HG03378 (cell line): ENCODE results near the gene SMURF2.
"Not testable (repeated sequence)": the region's sequence is repeated elsewhere in the genome, so short reads cannot be mapped to it uniquely, and the experiment has no call there.

Experiments used
- ATAC-seq: cut with Tn5 transposase; IDR thresholded peaks from one replicate; pipeline ENCODE4 v1.9.1; 2021; ENCODE audit warnings: mild to moderate bottlenecking, moderate library complexity; ENCODE audit not compliant: unreplicated experiment

SMURF2 gene

GRCh38 chr17:64661976-64662773 is at the start of gene SMURF2:
SMURF2 (minus strand) TSS chr17:64662307; CDS start chr17:64661880, 427 bp downstream.
- ATAC-seq = peak; percentile 54

GRCh38 chr17:64709481-64709880 is 47.4 kb upstream of the SMURF2 start:
- ATAC-seq = no peak

- ATAC-seq = no peak
Observed at GRCh38 chr17:64707050-64707591, 45.0 kb upstream of the SMURF2 start.

GRCh38 chr17:64706224-64707049 is 44.3 kb upstream of the SMURF2 start:
- no peak for ATAC-seq

GRCh38 chr17:64702815-64703214 is 40.7 kb upstream of the SMURF2 start:
- no peak for ATAC-seq

GRCh38 chr17:64698725-64699124 is 36.6 kb upstream of the SMURF2 start:
- no peak for ATAC-seq

GRCh38 chr17:64694207-64694606 is 32.1 kb upstream of the SMURF2 start:
- ATAC-seq = no peak

GRCh38 chr17:64692187-64692586 is 30.1 kb upstream of the SMURF2 start:
- ATAC-seq = no peak

GRCh38 chr17:64689106-64689505 is 27.0 kb upstream of the SMURF2 start:
- no peak for ATAC-seq

GRCh38 chr17:64688481-64688880 is 26.4 kb upstream of the SMURF2 start:
- ATAC-seq = no peak

GRCh38 chr17:64687961-64688360 is 25.9 kb upstream of the SMURF2 start:
- no peak for ATAC-seq

- ATAC-seq = no peak
Observed at GRCh38 chr17:64687376-64687775, 25.3 kb upstream of the SMURF2 start.

GRCh38 chr17:64686705-64687104 is 24.6 kb upstream of the SMURF2 start:
- no peak for ATAC-seq

GRCh38 chr17:64685705-64686104 is 23.6 kb upstream of the SMURF2 start:
- ATAC-seq = no peak

- no peak for ATAC-seq
Observed at GRCh38 chr17:64683796-64684195, 21.7 kb upstream of the SMURF2 start.

GRCh38 chr17:64682261-64683181 is 20.4 kb upstream of the SMURF2 start:
- no peak for ATAC-seq

GRCh38 chr17:64679710-64680216 is 17.7 kb upstream of the SMURF2 start:
- ATAC-seq = no peak

- no peak for ATAC-seq
Observed at GRCh38 chr17:64676763-64677162, 14.7 kb upstream of the SMURF2 start.

- not testable (repeated sequence) for ATAC-seq
Observed at GRCh38 chr17:64670843-64671590, 8.9 kb upstream of the SMURF2 start.
